NCI-H2081 (cell line): Measurements from ENCODE around the gene AFF2.
A peak's percentile ranks its signal among the peaks of the same experiment; 100 is the strongest.

Experiments
- DNase-seq, 2 experiments: peaks; one replicate each; lab custom pipeline; 2025; lab: John Stamatoyannopoulos, UW

Gene AFF2

GRCh38 chrX:148741441-148741840, 241.0 kb downstream of the AFF2 start:
- DNase-seq = no peak

GRCh38 chrX:148755111-148755510, 254.7 kb downstream of the AFF2 start:
- no peak for DNase-seq

- no peak for DNase-seq
Measured at GRCh38 chrX:148763896-148764295, 263.5 kb downstream of the AFF2 start.

- DNase-seq = no peak
Measured at GRCh38 chrX:148768296-148768695, 267.9 kb downstream of the AFF2 start.

- DNase-seq = no peak
Measured at GRCh38 chrX:148771440-148771839, 271.0 kb downstream of the AFF2 start.

GRCh38 chrX:148774276-148774675, 273.9 kb downstream of the AFF2 start:
- no peak for DNase-seq

GRCh38 chrX:148784137-148784536, 283.7 kb downstream of the AFF2 start:
- DNase-seq = no peak

- no peak for DNase-seq
Measured at GRCh38 chrX:148784856-148785255, 284.4 kb downstream of the AFF2 start.

GRCh38 chrX:148785256-148785655, 284.8 kb downstream of the AFF2 start:
- DNase-seq = no peak

- DNase-seq = no peak
Measured at GRCh38 chrX:148788449-148788848, 288.0 kb downstream of the AFF2 start.

- no peak for DNase-seq
Measured at GRCh38 chrX:148794350-148794749, 293.9 kb downstream of the AFF2 start.

- DNase-seq = no peak
Measured at GRCh38 chrX:148804579-148805355, 304.4 kb downstream of the AFF2 start.

- peak; percentile 10 to 22 for DNase-seq
Measured at GRCh38 chrX:148806145-148806870, 305.9 kb downstream of the AFF2 start.

GRCh38 chrX:148808833-148809232, 308.4 kb downstream of the AFF2 start:
- no peak for DNase-seq

GRCh38 chrX:148811236-148811635, 310.8 kb downstream of the AFF2 start:
- no peak for DNase-seq

GRCh38 chrX:148813422-148813821, 313.0 kb downstream of the AFF2 start:
- DNase-seq = no peak

GRCh38 chrX:148813967-148814366, 313.6 kb downstream of the AFF2 start:
- DNase-seq = no peak

GRCh38 chrX:148815218-148815961, 315.0 kb downstream of the AFF2 start:
- DNase-seq = no peak

- DNase-seq = no peak
Measured at GRCh38 chrX:148823986-148824385, 323.6 kb downstream of the AFF2 start.

- no peak for DNase-seq
Measured at GRCh38 chrX:148825696-148826095, 325.3 kb downstream of the AFF2 start.

- DNase-seq = no peak
Measured at GRCh38 chrX:148836741-148837140, 336.3 kb downstream of the AFF2 start.

GRCh38 chrX:148850631-148851030, 350.2 kb downstream of the AFF2 start:
- DNase-seq = no peak

- no peak for DNase-seq
Measured at GRCh38 chrX:148854306-148854705, 353.9 kb downstream of the AFF2 start.
